Astrocyte (in vitro differentiated cells and primary cell): ENCODE data around the gene ARIH1. TPM values are rescaled to one million over a fixed set of nuclear protein-coding genes. Genes with fewer than 3 reads are reported as not detected.

Source experiments
- DNase-seq: peaks from one replicate; pipeline ENCODE4 v3.0.0-alpha.2; 2010; ENCODE audit warnings: low read depth
- FAIRE-seq: peaks from 2 replicates; lab custom pipeline; 2011; peaks lifted over from hg19 to GRCh38; lab: Jason Lieb, UNC
- H2AFZ ChIP-seq: 2 replicates; pipeline ENCODE4 v1.6.0; 2012; ENCODE audit warnings: low read depth, low read length, inconsistent platforms
- H3K27ac ChIP-seq: 2 replicates; pipeline ENCODE4 v1.5.1; 2011; ENCODE audit warnings: low read depth, low read length, inconsistent platforms
- H3K27me3 ChIP-seq: 2 replicates; pipeline ENCODE4 v1.6.0; 2011; ENCODE audit warnings: low read length, inconsistent platforms; ENCODE audit not compliant: insufficient read depth
- H3K36me3 ChIP-seq: 2 replicates; pipeline ENCODE4 v1.5.1; 2011; ENCODE audit warnings: low read length, inconsistent platforms; ENCODE audit not compliant: insufficient read depth
- H3K4me1 ChIP-seq: 2 replicates; pipeline ENCODE4 v1.5.1; 2011; ENCODE audit warnings: low read length, inconsistent platforms; ENCODE audit not compliant: insufficient read depth
- H3K4me2 ChIP-seq: 2 replicates; pipeline ENCODE4 v1.6.0; 2012; ENCODE audit warnings: low read length, inconsistent platforms
- H3K4me3 ChIP-seq: 2 replicates; pipeline ENCODE4 v1.5.1; 2011; ENCODE audit warnings: low read depth, mild to moderate bottlenecking, low read length, inconsistent platforms; ENCODE audit not compliant: insufficient read depth
- H3K79me2 ChIP-seq: 2 replicates; pipeline ENCODE4 v1.6.0; 2012; ENCODE audit warnings: mild to moderate bottlenecking, low read length, inconsistent platforms; ENCODE audit not compliant: insufficient read depth
- H3K9ac ChIP-seq: 2 replicates; pipeline ENCODE4 v1.6.0; 2012; ENCODE audit warnings: mild to moderate bottlenecking, low read length, inconsistent platforms
- H3K9me3 ChIP-seq: 2 replicates; pipeline ENCODE4 v1.5.1; 2012; ENCODE audit warnings: low read depth, mild to moderate bottlenecking, low read length, inconsistent platforms; ENCODE audit not compliant: insufficient read depth
- H4K20me1 ChIP-seq: 2 replicates; pipeline ENCODE4 v1.6.0; 2012; ENCODE audit warnings: low read length, inconsistent platforms; ENCODE audit not compliant: insufficient read depth
- H3K27ac Mint-ChIP-seq: one replicate; pipeline ENCODE4 v1.8.0; 2021; ENCODE audit warnings: mild to moderate bottlenecking, mixed read lengths; ENCODE audit not compliant: unreplicated experiment
- H3K27me3 Mint-ChIP-seq: one replicate; pipeline ENCODE4 v1.8.0; 2021; ENCODE audit warnings: low read depth, mixed read lengths; ENCODE audit not compliant: unreplicated experiment
- H3K36me3 Mint-ChIP-seq: one replicate; pipeline ENCODE4 v1.8.0; 2021; ENCODE audit warnings: low read depth, mixed read lengths; ENCODE audit not compliant: unreplicated experiment
- H3K4me1 Mint-ChIP-seq: one replicate; pipeline ENCODE4 v1.8.0; 2021; ENCODE audit warnings: low read depth, mixed read lengths; ENCODE audit not compliant: unreplicated experiment
- H3K4me3 Mint-ChIP-seq: one replicate; pipeline ENCODE4 v1.8.0; 2021; ENCODE audit warnings: mild to moderate bottlenecking, moderate library complexity, mixed read lengths; ENCODE audit not compliant: unreplicated experiment
- H3K9me3 Mint-ChIP-seq: one replicate; pipeline ENCODE4 v1.8.0; 2021; ENCODE audit warnings: mild to moderate bottlenecking, mixed read lengths; ENCODE audit not compliant: unreplicated experiment
- EZH2 ChIP-seq: IDR thresholded peaks from 2 replicates; pipeline ENCODE4 v1.6.1; 2012; ENCODE audit warnings: mild to moderate bottlenecking, low read length, inconsistent platforms; ENCODE audit not compliant: insufficient read depth
- total RNA-seq: library from RNA; stranded (reverse); gene quantifications from 2 replicates; pipeline ENCODE4 v1.2.1, GENCODE V29; 2021
- TF ChIP-seq, protein P1 (sequence below): IDR thresholded peaks from 2 replicates; pipeline ENCODE4 v1.5.1; 2011; ENCODE audit warnings: low read depth, mild to moderate bottlenecking, inconsistent platforms, low read length, moderate library complexity; ENCODE audit not compliant: insufficient read depth

ARIH1 gene
- total RNA-seq, 1 donor from 2014 or later, result 212 TPM

GRCh38 chr15:72486144-72486543 is 12.0 kb downstream of the ARIH1 start:
- DNase-seq (no peak), FAIRE-seq (no peak)
- Histone ChIP-seq H3K4me2 (no peak overlapping the region), H3K36me3 (no peaks in the 10 kb centered on the region), H3K4me3 (no peak overlapping the region), H2AFZ (no peak overlapping the region), H3K9me3 (no peaks in the 10 kb centered on the region), H3K27me3 (no peaks in the 10 kb centered on the region), H3K9ac (no peak overlapping the region), H3K4me1 (peaks cover 13% of the 10 kb centered on the region), H3K27ac (no peak overlapping the region), H4K20me1 (peaks cover 95% of the 10 kb centered on the region), H3K79me2 (peaks cover 99% of the 10 kb centered on the region)
- no peak for TF ChIP-seq EZH2
- TF ChIP-seq, protein P1, sequence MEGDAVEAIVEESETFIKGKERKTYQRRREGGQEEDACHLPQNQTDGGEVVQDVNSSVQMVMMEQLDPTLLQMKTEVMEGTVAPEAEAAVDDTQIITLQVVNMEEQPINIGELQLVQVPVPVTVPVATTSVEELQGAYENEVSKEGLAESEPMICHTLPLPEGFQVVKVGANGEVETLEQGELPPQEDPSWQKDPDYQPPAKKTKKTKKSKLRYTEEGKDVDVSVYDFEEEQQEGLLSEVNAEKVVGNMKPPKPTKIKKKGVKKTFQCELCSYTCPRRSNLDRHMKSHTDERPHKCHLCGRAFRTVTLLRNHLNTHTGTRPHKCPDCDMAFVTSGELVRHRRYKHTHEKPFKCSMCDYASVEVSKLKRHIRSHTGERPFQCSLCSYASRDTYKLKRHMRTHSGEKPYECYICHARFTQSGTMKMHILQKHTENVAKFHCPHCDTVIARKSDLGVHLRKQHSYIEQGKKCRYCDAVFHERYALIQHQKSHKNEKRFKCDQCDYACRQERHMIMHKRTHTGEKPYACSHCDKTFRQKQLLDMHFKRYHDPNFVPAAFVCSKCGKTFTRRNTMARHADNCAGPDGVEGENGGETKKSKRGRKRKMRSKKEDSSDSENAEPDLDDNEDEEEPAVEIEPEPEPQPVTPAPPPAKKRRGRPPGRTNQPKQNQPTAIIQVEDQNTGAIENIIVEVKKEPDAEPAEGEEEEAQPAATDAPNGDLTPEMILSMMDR, result no peak
- H3K4me1 Mint-ChIP-seq, result peaks cover 39% of the 10 kb centered on the region
- no peak overlapping the region for H3K27ac Mint-ChIP-seq
- H3K36me3 Mint-ChIP-seq, result peaks cover under 1% of the 10 kb centered on the region
- no peaks in the 10 kb centered on the region for H3K27me3 Mint-ChIP-seq
- H3K9me3 Mint-ChIP-seq, result no peaks in the 10 kb centered on the region
- no peak overlapping the region for H3K4me3 Mint-ChIP-seq

DNA sequence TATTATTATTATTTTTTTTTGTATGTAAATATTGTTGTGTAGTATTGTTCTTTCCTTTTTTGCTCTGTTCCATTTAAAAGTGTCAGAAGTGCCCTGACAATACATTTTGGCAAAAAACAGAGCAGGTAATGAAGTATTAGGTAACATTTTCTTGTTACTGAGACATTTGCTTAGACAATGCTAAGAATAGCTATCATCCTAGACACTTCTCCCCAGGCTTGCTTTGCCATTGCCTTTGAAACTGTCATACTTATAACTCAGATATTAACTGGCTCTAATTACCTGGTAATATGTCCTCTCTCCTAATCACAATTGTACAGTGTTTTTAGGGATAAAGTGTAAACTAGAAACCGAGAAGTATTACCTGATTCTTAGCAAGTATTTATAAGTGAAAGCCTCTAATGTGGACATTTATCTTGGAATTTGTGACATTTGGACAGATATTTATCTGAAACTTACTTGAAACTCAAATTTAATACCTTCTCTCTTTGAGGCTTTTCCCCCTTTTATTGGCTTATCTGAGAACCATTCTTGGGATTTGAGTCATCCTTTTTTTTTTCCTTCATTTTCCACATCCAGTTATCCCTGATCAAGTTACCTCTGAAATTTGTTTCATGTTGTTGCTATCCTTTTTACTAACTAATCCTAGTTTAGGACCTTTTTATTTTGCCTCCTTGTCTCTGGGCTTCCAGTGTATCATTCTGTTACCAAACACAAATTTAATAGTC is 13.1 kb downstream of the ARIH1 start:
- H3K36me3 ChIP-seq, result no peaks in the 10 kb centered on the region
- H3K79me2 ChIP-seq, result peaks cover 99% of the 10 kb centered on the region
- no peak overlapping the region for H2AFZ ChIP-seq
- peak overlapping the region; percentile 63 for H3K27ac Mint-ChIP-seq
- H3K4me2 ChIP-seq, result peak overlapping the region; percentile 73
- TF ChIP-seq EZH2, result no peak
- TF ChIP-seq, protein P1, result no peak
- peak; percentile 42 for DNase-seq
- peak overlapping the region; percentile 56 for H3K4me3 Mint-ChIP-seq
- H3K9ac ChIP-seq, result peak overlapping the region; percentile 19
- H3K27ac ChIP-seq, result peak overlapping the region; percentile 48
- H3K36me3 Mint-ChIP-seq, result no peaks in the 10 kb centered on the region
- peaks cover 45% of the 10 kb centered on the region for H3K4me1 Mint-ChIP-seq
- H4K20me1 ChIP-seq, result peaks cover 93% of the 10 kb centered on the region
- no peak overlapping the region for H3K4me3 ChIP-seq
- no peaks in the 10 kb centered on the region for H3K27me3 ChIP-seq
- no peaks in the 10 kb centered on the region for H3K9me3 Mint-ChIP-seq
- H3K4me1 ChIP-seq, result peaks cover 15% of the 10 kb centered on the region
- no peak for FAIRE-seq
- no peaks in the 10 kb centered on the region for H3K27me3 Mint-ChIP-seq
- H3K9me3 ChIP-seq, result no peaks in the 10 kb centered on the region

GRCh38 chr15:72488558-72488957 is 14.4 kb downstream of the ARIH1 start:
- Histone ChIP-seq H3K36me3 (no peaks in the 10 kb centered on the region), H3K4me1 (peaks cover 17% of the 10 kb centered on the region), H3K27me3 (no peaks in the 10 kb centered on the region), H3K79me2 (peaks cover 99% of the 10 kb centered on the region), H3K9ac (no peak overlapping the region), H4K20me1 (peaks cover 93% of the 10 kb centered on the region), H3K4me2 (no peak overlapping the region), H3K9me3 (no peaks in the 10 kb centered on the region), H3K27ac (no peak overlapping the region), H2AFZ (no peak overlapping the region), H3K4me3 (no peak overlapping the region)
- TF ChIP-seq EZH2, result no peak
- TF ChIP-seq, protein P1, result no peak
- FAIRE-seq (no peak), DNase-seq (no peak)
- Mint-ChIP-seq H3K27ac (no peak overlapping the region), H3K4me3 (no peak overlapping the region), H3K36me3 (no peaks in the 10 kb centered on the region), H3K9me3 (no peaks in the 10 kb centered on the region), H3K27me3 (no peaks in the 10 kb centered on the region), H3K4me1 (peaks cover 54% of the 10 kb centered on the region)
